Measurements from ENCODE around the gene IZUMO1R. TPM values are rescaled to one million over a fixed set of nuclear protein-coding genes. Genes with fewer than 3 reads are reported as not detected.

Gene IZUMO1R
- total and polyA plus RNA-seq, 2 donors (not counting 1 experiment from before 2014, with no cell fraction given): not detected

DNA sequence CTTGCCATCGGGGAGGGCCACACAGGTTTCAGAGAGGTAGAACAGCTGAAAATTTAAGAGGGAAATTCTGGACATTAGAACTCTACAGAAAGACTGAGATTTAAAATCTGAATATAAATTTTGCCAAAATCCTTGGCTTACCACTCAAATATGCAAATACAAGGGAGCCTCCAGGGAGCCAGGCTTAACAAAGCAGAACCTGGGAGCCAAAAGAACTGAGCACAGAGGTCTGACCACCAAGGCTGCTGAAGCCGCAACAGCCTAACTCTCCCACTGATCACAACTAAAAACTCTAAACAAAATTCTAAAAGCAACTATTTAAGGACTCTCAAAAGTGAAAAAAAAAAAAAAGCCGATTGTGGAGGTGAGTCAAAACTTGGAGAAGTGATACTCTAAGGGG is 34.3 kb downstream of the IZUMO1R start:
- ATAC-seq (ENCODE audit: low read depth) (no peak), DNase-seq (no peak)
- H3K36me3 ChIP-seq (replicated peaks in 1 of 2; ENCODE audit: control extremely low read depth in 1 of 2, control insufficient read depth in 1 of 2, extremely low read depth in 1 of 2, insufficient read depth in 2 of 2, low read length in 1 of 2): no peaks in the 10 kb centered on the region
- Mint-ChIP-seq H3K4me3 (no peak overlapping the region), H3K4me1 (no peaks in the 10 kb centered on the region), H3K27ac (no peak overlapping the region), H3K9me3 (ENCODE audit: insufficient read depth) (peaks cover 4% of the 10 kb centered on the region), H3K27me3 (peaks cover 6% of the 10 kb centered on the region)
- ChIA-PET POLR2A (no interaction called here), CTCF (no interaction called here)
- no peaks in the 10 kb centered on the region for H3K79me2 ChIP-seq (ENCODE audit: control insufficient read depth, insufficient read depth, low read length)
- 100% methylated on average over 1 of the region's 3 CpGs for WGBS (ENCODE audit: insufficient coverage)
- no peaks in the 10 kb centered on the region for H3K4me1 ChIP-seq (ENCODE audit: control insufficient read depth in 2 of 2, insufficient read depth in 2 of 2, low read length in 2 of 2)
- H2AFZ ChIP-seq (ENCODE audit: insufficient read depth, low read depth, low read length, poor library complexity, severe bottlenecking): no peak overlapping the region
- intact Hi-C loops (cut with micrococcal nuclease): no loop called here
- H3K27me3 ChIP-seq (replicated peaks in 1 of 4; ENCODE audit: control extremely low read depth in 1 of 4, control insufficient read depth in 3 of 4, insufficient read depth in 4 of 4, low read length in 3 of 4): no peaks in the 10 kb centered on the region
- no peak overlapping the region for H3K4me2 ChIP-seq (replicated peaks; ENCODE audit: low read depth, low read length, poor library complexity, severe bottlenecking)
- no peak for TF ChIP-seq CTCF (IDR thresholded peaks at IDR 0.05)
- no peak for TF ChIP-seq EZH2 (IDR thresholded peaks at IDR 0.05; ENCODE audit: borderline replicate concordance, insufficient read depth, low read depth, low read length, poor library complexity, severe bottlenecking)
- H3K4me3 ChIP-seq (ENCODE audit: control extremely low read depth in 1 of 5, extremely low read depth in 1 of 5, insufficient read depth in 1 of 5, low read depth in 2 of 5, low read length in 4 of 5): no peak overlapping the region
- H3K9ac ChIP-seq (ENCODE audit: low read length): no peak overlapping the region
- H4K20me1 ChIP-seq (ENCODE audit: control insufficient read depth, insufficient read depth, low read length, poor library complexity, severe bottlenecking): no peaks in the 10 kb centered on the region
- H3K27ac ChIP-seq (ENCODE audit: low read length in 2 of 2): no peak overlapping the region
- H3K9me3 ChIP-seq (ENCODE audit: control extremely low read depth in 1 of 3, control insufficient read depth in 2 of 3, insufficient read depth in 1 of 3, low read length in 2 of 3): peaks cover 0 to 3% (median 1%) of the 10 kb centered on the region in 3 donors

- no peaks in the 10 kb centered on the region for H3K4me1 Mint-ChIP-seq
- H3K4me1 ChIP-seq (ENCODE audit: control insufficient read depth in 2 of 2, insufficient read depth in 2 of 2, low read length in 2 of 2): no peaks in the 10 kb centered on the region
- CTCF ChIA-PET: no interaction called here
- H4K20me1 ChIP-seq (ENCODE audit: control insufficient read depth, insufficient read depth, low read length, poor library complexity, severe bottlenecking): no peaks in the 10 kb centered on the region
- H3K27ac Mint-ChIP-seq: no peak overlapping the region
- ATAC-seq (ENCODE audit: low read depth) (no peak), DNase-seq (no peak)
- H3K27me3 Mint-ChIP-seq: peaks cover 3% of the 10 kb centered on the region
- H3K4me3 Mint-ChIP-seq: no peak overlapping the region
- H3K36me3 ChIP-seq (replicated peaks in 1 of 2; ENCODE audit: control extremely low read depth in 1 of 2, control insufficient read depth in 1 of 2, extremely low read depth in 1 of 2, insufficient read depth in 2 of 2, low read length in 1 of 2): no peaks in the 10 kb centered on the region
- H3K27ac ChIP-seq (ENCODE audit: low read length in 2 of 2): no peak overlapping the region
- no peak overlapping the region for H3K4me3 ChIP-seq (ENCODE audit: control extremely low read depth in 1 of 5, extremely low read depth in 1 of 5, insufficient read depth in 1 of 5, low read depth in 2 of 5, low read length in 4 of 5)
- no peaks in the 10 kb centered on the region for H3K79me2 ChIP-seq (ENCODE audit: control insufficient read depth, insufficient read depth, low read length)
- TF ChIP-seq CTCF (IDR thresholded peaks at IDR 0.05) (no peak), EZH2 (IDR thresholded peaks at IDR 0.05; ENCODE audit: borderline replicate concordance, insufficient read depth, low read depth, low read length, poor library complexity, severe bottlenecking) (no peak)
- H3K27me3 ChIP-seq (replicated peaks in 1 of 4; ENCODE audit: control extremely low read depth in 1 of 4, control insufficient read depth in 3 of 4, insufficient read depth in 4 of 4, low read length in 3 of 4): no peaks in the 10 kb centered on the region
- 71% methylated on average over 1 of the region's 3 CpGs for WGBS (ENCODE audit: insufficient coverage)
- H3K4me2 ChIP-seq (replicated peaks; ENCODE audit: low read depth, low read length, poor library complexity, severe bottlenecking): no peak overlapping the region
- intact Hi-C loops (cut with micrococcal nuclease): no loop called here
- peaks cover 0 to 3% (median 1%) of the 10 kb centered on the region in 3 donors for H3K9me3 ChIP-seq (ENCODE audit: control extremely low read depth in 1 of 3, control insufficient read depth in 2 of 3, insufficient read depth in 1 of 3, low read length in 2 of 3)
- H2AFZ ChIP-seq (ENCODE audit: insufficient read depth, low read depth, low read length, poor library complexity, severe bottlenecking): no peak overlapping the region
- POLR2A ChIA-PET: no interaction called here
- no peak overlapping the region for H3K9ac ChIP-seq (ENCODE audit: low read length)
- H3K9me3 Mint-ChIP-seq (ENCODE audit: insufficient read depth): peaks cover 4% of the 10 kb centered on the region
These were observed 37.9 kb downstream of the IZUMO1R start for GRCh38 chr11:94342250-94342649.

Data from B cell (primary cell).